AG09319 (cell line): ENCODE data around the gene CYFIP2.
A peak's percentile ranks its signal among the peaks of the same experiment; 100 is the strongest.

ENCODE experiments used
- DNase-seq: peaks from one replicate; pipeline ENCODE4 v3.0.0-alpha.2; 2010; ENCODE audit warnings: low read depth; ENCODE audit errors: extremely low read depth
- CTCF ChIP-seq: IDR thresholded peaks from 2 replicates; pipeline ENCODE4 v1.5.1; 2011; ENCODE audit warnings: low read depth, mild to moderate bottlenecking, inconsistent platforms, low read length, moderate library complexity

The CYFIP2 gene

DNA sequence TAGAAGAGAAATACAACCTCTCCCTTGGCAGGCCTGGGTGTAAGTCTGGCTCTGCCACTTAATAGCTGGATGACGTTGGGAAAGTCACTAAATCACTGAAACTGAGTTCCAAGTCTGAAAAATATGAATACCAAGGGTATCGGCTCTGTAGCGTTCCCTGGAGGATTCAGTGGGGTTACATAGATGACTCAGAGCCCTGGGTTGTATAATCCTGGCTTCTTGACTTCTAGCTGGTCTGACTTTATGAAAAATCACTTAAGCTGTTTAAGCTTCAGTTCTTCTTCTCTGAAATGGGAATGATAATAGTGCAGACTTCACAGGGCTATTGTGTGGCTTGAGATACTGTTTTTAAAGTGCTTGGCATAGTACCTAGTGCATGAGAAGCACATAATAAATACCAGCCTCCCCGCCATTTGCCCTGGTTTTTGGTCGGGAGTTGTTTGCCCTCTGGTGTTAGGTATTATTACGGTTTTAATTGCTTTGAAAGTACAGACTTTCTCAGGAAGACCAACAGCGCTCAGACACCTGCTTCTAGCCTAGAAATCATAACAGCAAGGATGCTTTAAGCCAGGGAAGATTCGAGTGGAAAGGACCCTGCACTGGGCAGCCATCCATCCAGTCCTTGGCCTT is 43.0 kb downstream of the CYFIP2 start:
- no peak for DNase-seq
- TF ChIP-seq CTCF = peak; percentile 2

- TF ChIP-seq CTCF = no peak
- no peak for DNase-seq
These were observed 43.9 kb downstream of the CYFIP2 start for GRCh38 chr5:157309796-157310195.

DNA sequence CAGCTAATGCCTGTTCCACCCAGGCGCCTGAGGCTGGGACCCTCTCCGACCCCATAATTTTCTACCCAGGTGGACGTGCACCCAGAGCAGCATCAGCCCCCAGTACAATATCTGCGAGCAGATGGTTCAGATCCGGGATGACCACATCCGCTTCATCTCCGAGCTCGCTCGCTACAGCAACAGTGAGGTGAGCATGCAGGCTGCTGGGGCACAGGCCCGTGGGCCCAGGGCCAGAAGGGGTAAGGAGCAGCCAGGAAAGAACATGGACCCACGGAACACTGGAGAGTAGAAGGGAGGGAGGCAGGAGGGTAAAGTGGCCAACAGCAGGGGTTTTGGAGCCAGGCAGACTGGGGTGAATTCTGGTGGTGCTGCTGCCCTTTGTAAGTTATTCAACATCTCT is 45.7 kb downstream of the CYFIP2 start:
- no peak for DNase-seq
- TF ChIP-seq CTCF = no peak

DNA sequence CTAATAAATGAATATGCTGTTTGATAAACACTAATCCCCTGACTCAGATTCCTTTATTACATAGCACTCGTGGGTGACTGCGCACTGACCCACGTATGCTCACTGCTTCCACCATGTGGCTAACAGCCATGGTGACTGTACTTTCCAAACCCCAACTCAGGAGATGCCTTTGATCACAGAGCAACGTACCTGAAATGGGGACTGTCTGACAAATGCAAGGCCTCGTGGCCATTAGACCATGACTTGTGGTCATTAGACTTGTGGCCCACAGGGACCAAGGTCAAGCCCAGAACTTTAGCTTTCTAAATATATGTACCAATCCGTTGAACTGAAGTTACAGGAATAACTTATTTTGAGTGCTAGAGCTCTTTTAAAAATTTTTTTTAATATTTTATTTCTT is 46.6 kb downstream of the CYFIP2 start:
- peak; percentile 72 for TF ChIP-seq CTCF
- no peak for DNase-seq

GRCh38 chr5:157322581-157322980 is 56.7 kb downstream of the CYFIP2 start:
- TF ChIP-seq CTCF = no peak
- no peak for DNase-seq

DNA sequence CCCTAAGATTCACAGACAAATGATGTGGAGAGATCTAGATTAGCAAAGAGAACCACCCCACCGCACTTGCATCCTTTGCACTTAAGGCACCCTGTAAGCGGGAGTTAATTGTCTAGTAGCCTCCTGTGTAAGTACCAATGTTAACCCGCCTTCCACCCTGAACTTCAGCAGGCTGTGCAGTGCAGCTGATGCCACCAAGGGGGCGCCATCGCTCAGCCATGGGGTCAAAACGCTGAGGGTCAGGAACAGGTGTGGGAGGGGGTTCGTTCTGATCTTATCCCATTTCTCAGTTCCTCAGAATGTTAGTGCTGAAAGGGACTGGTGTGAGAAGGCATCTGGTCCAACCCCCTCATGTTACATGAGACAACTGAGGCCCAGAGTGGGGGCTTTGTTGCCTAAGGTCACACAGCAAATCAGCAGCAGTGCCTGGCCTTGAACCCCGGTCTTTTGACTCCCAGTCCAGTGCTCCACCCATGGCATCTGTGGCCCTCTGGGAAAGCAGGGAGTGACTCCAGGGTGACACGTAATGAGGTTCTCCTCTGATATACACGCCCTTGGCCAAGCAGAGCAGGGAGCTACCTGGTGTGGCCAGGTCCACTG is 57.3 kb downstream of the CYFIP2 start:
- peak; percentile 10 for TF ChIP-seq CTCF
- DNase-seq = no peak

DNA sequence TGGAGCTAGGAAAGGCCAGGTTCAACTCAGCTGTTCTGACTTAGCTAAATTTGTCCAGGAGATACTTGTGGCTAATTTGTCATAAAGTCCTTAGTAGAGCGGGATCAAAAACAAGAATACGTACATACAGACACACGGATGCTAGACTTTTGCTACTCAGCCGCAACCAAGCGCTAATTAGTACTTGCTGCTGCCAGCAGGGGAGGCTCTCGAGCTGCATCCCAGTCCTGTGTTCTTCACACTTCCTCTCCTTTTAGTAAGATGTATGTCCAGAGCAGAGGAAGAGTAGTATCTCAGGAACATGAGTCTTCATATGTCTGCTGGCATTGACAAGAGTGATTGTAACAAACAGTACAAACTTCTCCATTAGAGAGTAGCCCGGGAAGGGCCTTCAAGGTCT is 58.3 kb downstream of the CYFIP2 start:
- peak; percentile 19 for TF ChIP-seq CTCF
- DNase-seq = no peak
